Measurements from ENCODE around the gene TMEM200B. TPM values are rescaled to one million over a fixed set of nuclear protein-coding genes. Genes with fewer than 3 reads are reported as not detected.
A peak's percentile ranks its signal among the peaks of the same experiment; 100 is the strongest.

The TMEM200B gene
- 5.9 TPM for polyA plus RNA-seq
- long read RNA-seq, donor 1, partial matches to known transcripts, result 0 of 1 reads
- long read RNA-seq, donor 1, other reads (novel, unspliced or antisense), result 0 of 1 reads
- long read RNA-seq, donor 2, partial matches to known transcripts, result 0 of 1 reads
- long read RNA-seq, donor 2, other reads (novel, unspliced or antisense), result 0 of 1 reads
- long read RNA-seq, donor 3, result 0 reads
- long read RNA-seq, donor 4, result 0 reads
- long read RNA-seq, donor 5, partial matches to known transcripts, result 0 of 1 reads
- long read RNA-seq, donor 5, other reads (novel, unspliced or antisense), result 0 of 1 reads
- long read RNA-seq, donor 6, partial matches to known transcripts, result 0 of 4 reads
- long read RNA-seq, donor 6, other reads (novel, unspliced or antisense), result 0 of 4 reads
- long read RNA-seq, donor 7, partial matches to known transcripts, result 0 of 2 reads
- long read RNA-seq, donor 7, other reads (novel, unspliced or antisense), result 0 of 2 reads
- long read RNA-seq, donor 8, partial matches to known transcripts, result 0 of 3 reads
- long read RNA-seq, donor 8, other reads (novel, unspliced or antisense), result 0 of 3 reads
- long read RNA-seq, donor 9, partial matches to known transcripts, result 0 of 1 reads
- long read RNA-seq, donor 9, other reads (novel, unspliced or antisense), result 0 of 1 reads
- long read RNA-seq, donor 10, partial matches to known transcripts, result 0 of 3 reads
- long read RNA-seq, donor 10, other reads (novel, unspliced or antisense), result 0 of 3 reads
- long read RNA-seq, donor 11, result 0 reads

- Histone ChIP-seq H3K27me3 (ENCODE audit: control insufficient read depth, insufficient read depth, low read length) (peaks cover 48% of the 10 kb centered on the region), H3K4me3 (ENCODE audit: low read length) (peak within 1 kb of the TSS; percentile 79), H3K36me3 (ENCODE audit: control insufficient read depth, insufficient read depth, low read length) (peaks cover 2% of the 10 kb centered on the region), H3K27ac (ENCODE audit: low read length) (peak within 1 kb of the TSS; percentile 92), H3K4me1 (ENCODE audit: control insufficient read depth, insufficient read depth, low read length) (peaks cover 22% of the 10 kb centered on the region), H3K9me3 (ENCODE audit: control insufficient read depth, low read depth, low read length) (peaks cover 20% of the 10 kb centered on the region)
- DNase-seq, result no peak
- WGBS (ENCODE audit: insufficient coverage, low lambda C conversion rate), result no CpG with 5 or more reads among the region's 46 CpGs
Observed at GRCh38 chr1:29123887-29124365, at the start of gene TMEM200B. TMEM200B (minus strand) TSS chr1:29123903; CDS start chr1:29121828, 2,075 bp downstream.

- DNase-seq, result no peak
- Histone ChIP-seq H3K4me1 (ENCODE audit: control insufficient read depth, insufficient read depth, low read length) (peaks cover 8% of the 10 kb centered on the region), H3K36me3 (ENCODE audit: control insufficient read depth, insufficient read depth, low read length) (peaks cover 9% of the 10 kb centered on the region), H3K27ac (ENCODE audit: low read length) (no peak overlapping the region), H3K4me3 (ENCODE audit: low read length) (no peak overlapping the region), H3K27me3 (ENCODE audit: control insufficient read depth, insufficient read depth, low read length) (no peaks in the 10 kb centered on the region), H3K9me3 (ENCODE audit: control insufficient read depth, low read depth, low read length) (peaks cover 4% of the 10 kb centered on the region)
- no CpG with 5 or more reads among the region's 8 CpGs for WGBS (ENCODE audit: insufficient coverage, low lambda C conversion rate)
Observed at GRCh38 chr1:29172415-29172939, 48.8 kb upstream of the TMEM200B start.

GRCh38 chr1:29171521-29171920 is 47.8 kb upstream of the TMEM200B start:
- H3K27ac ChIP-seq (ENCODE audit: low read length), result no peak overlapping the region
- DNase-seq, result no peak
- H3K27me3 ChIP-seq (ENCODE audit: control insufficient read depth, insufficient read depth, low read length), result no peaks in the 10 kb centered on the region
- 97% methylated on average over 5 of the region's 5 CpGs for WGBS (ENCODE audit: insufficient coverage, low lambda C conversion rate)
- peaks cover 18% of the 10 kb centered on the region for H3K4me1 ChIP-seq (ENCODE audit: control insufficient read depth, insufficient read depth, low read length)
- H3K36me3 ChIP-seq (ENCODE audit: control insufficient read depth, insufficient read depth, low read length), result peaks cover 13% of the 10 kb centered on the region
- peaks cover 4% of the 10 kb centered on the region for H3K9me3 ChIP-seq (ENCODE audit: control insufficient read depth, low read depth, low read length)
- H3K4me3 ChIP-seq (ENCODE audit: low read length), result no peak overlapping the region

GRCh38 chr1:29171089-29171488 is 47.4 kb upstream of the TMEM200B start:
- Histone ChIP-seq H3K27ac (ENCODE audit: low read length) (no peak overlapping the region), H3K4me1 (ENCODE audit: control insufficient read depth, insufficient read depth, low read length) (peaks cover 20% of the 10 kb centered on the region), H3K9me3 (ENCODE audit: control insufficient read depth, low read depth, low read length) (peaks cover 4% of the 10 kb centered on the region), H3K36me3 (ENCODE audit: control insufficient read depth, insufficient read depth, low read length) (peaks cover 15% of the 10 kb centered on the region), H3K27me3 (ENCODE audit: control insufficient read depth, insufficient read depth, low read length) (no peaks in the 10 kb centered on the region), H3K4me3 (ENCODE audit: low read length) (no peak overlapping the region)
- DNase-seq, result no peak
- whole genome bisulfite sequencing (ENCODE audit: insufficient coverage, low lambda C conversion rate), result no CpG with 5 or more reads among the region's 3 CpGs

- 87% methylated on average over 3 of the region's 3 CpGs for WGBS (ENCODE audit: insufficient coverage, low lambda C conversion rate)
- Histone ChIP-seq H3K4me3 (ENCODE audit: low read length) (no peak overlapping the region), H3K4me1 (ENCODE audit: control insufficient read depth, insufficient read depth, low read length) (peaks cover 31% of the 10 kb centered on the region), H3K36me3 (ENCODE audit: control insufficient read depth, insufficient read depth, low read length) (peaks cover 26% of the 10 kb centered on the region), H3K27ac (ENCODE audit: low read length) (no peak overlapping the region), H3K9me3 (ENCODE audit: control insufficient read depth, low read depth, low read length) (peaks cover under 1% of the 10 kb centered on the region), H3K27me3 (ENCODE audit: control insufficient read depth, insufficient read depth, low read length) (no peaks in the 10 kb centered on the region)
- DNase-seq, result no peak
Observed at GRCh38 chr1:29169976-29170375, 46.3 kb upstream of the TMEM200B start.

GRCh38 chr1:29167904-29168303 is 44.2 kb upstream of the TMEM200B start:
- no CpG with 5 or more reads among the region's 9 CpGs for WGBS (ENCODE audit: insufficient coverage, low lambda C conversion rate)
- Histone ChIP-seq H3K36me3 (ENCODE audit: control insufficient read depth, insufficient read depth, low read length) (peaks cover 26% of the 10 kb centered on the region), H3K9me3 (ENCODE audit: control insufficient read depth, low read depth, low read length) (no peaks in the 10 kb centered on the region), H3K27me3 (ENCODE audit: control insufficient read depth, insufficient read depth, low read length) (no peaks in the 10 kb centered on the region), H3K4me3 (ENCODE audit: low read length) (no peak overlapping the region), H3K27ac (ENCODE audit: low read length) (no peak overlapping the region), H3K4me1 (ENCODE audit: control insufficient read depth, insufficient read depth, low read length) (peaks cover 42% of the 10 kb centered on the region)
- DNase-seq, result no peak

- H3K4me3 ChIP-seq (ENCODE audit: low read length), result no peak overlapping the region
- DNase-seq, result peak; percentile 85 to 94
- peaks cover 48% of the 10 kb centered on the region for H3K4me1 ChIP-seq (ENCODE audit: control insufficient read depth, insufficient read depth, low read length)
- peak overlapping the region; percentile 79 for H3K27ac ChIP-seq (ENCODE audit: low read length)
- no peaks in the 10 kb centered on the region for H3K27me3 ChIP-seq (ENCODE audit: control insufficient read depth, insufficient read depth, low read length)
- H3K36me3 ChIP-seq (ENCODE audit: control insufficient read depth, insufficient read depth, low read length), result peaks cover 29% of the 10 kb centered on the region
- no CpG with 5 or more reads among the region's 9 CpGs for WGBS (ENCODE audit: insufficient coverage, low lambda C conversion rate)
- no peaks in the 10 kb centered on the region for H3K9me3 ChIP-seq (ENCODE audit: control insufficient read depth, low read depth, low read length)
Observed at GRCh38 chr1:29166291-29166878, 42.7 kb upstream of the TMEM200B start.

GRCh38 chr1:29164588-29164987 is 40.9 kb upstream of the TMEM200B start:
- peaks cover 47% of the 10 kb centered on the region for H3K4me1 ChIP-seq (ENCODE audit: control insufficient read depth, insufficient read depth, low read length)
- no peaks in the 10 kb centered on the region for H3K9me3 ChIP-seq (ENCODE audit: control insufficient read depth, low read depth, low read length)
- H3K4me3 ChIP-seq (ENCODE audit: low read length), result no peak overlapping the region
- no peaks in the 10 kb centered on the region for H3K27me3 ChIP-seq (ENCODE audit: control insufficient read depth, insufficient read depth, low read length)
- no CpG with 5 or more reads among the region's 4 CpGs for WGBS (ENCODE audit: insufficient coverage, low lambda C conversion rate)
- DNase-seq, result no peak
- peaks cover 38% of the 10 kb centered on the region for H3K36me3 ChIP-seq (ENCODE audit: control insufficient read depth, insufficient read depth, low read length)
- peak overlapping the region; percentile 79 for H3K27ac ChIP-seq (ENCODE audit: low read length)

GRCh38 chr1:29162476-29163138 is 38.9 kb upstream of the TMEM200B start:
- peak overlapping the region; percentile 8 for H3K27ac ChIP-seq (ENCODE audit: low read length)
- 100% methylated on average over 1 of the region's 9 CpGs for WGBS (ENCODE audit: insufficient coverage, low lambda C conversion rate)

More at GRCh38 chr1:29162476-29163138, 38.9 kb upstream of the TMEM200B start:
- no peak for DNase-seq
- Histone ChIP-seq H3K36me3 (ENCODE audit: control insufficient read depth, insufficient read depth, low read length) (peaks cover 50% of the 10 kb centered on the region), H3K4me1 (ENCODE audit: control insufficient read depth, insufficient read depth, low read length) (peaks cover 44% of the 10 kb centered on the region), H3K27me3 (ENCODE audit: control insufficient read depth, insufficient read depth, low read length) (no peaks in the 10 kb centered on the region), H3K9me3 (ENCODE audit: control insufficient read depth, low read depth, low read length) (peaks cover 19% of the 10 kb centered on the region), H3K4me3 (ENCODE audit: low read length) (no peak overlapping the region)

Data from large intestine (tissue), 12 donors.